Esophagus muscularis mucosa (tissue), 4 donors: ENCODE data around the gene CAPSL.

Experiments
- CTCF ChIP-seq, 3 experiments: fragments of 200-600 bp in 2 of 3; fragments of 450-650 bp in 1 of 3; sonication (generic) in 2 of 3; IDR thresholded peaks; one replicate each; pipeline ENCODE4 v1.5.1; 2017 to 2019; ENCODE audit warnings: antibody characterized with exemption in 3 of 3, mild to moderate bottlenecking in 2 of 3, moderate library complexity in 1 of 3
- EP300 ChIP-seq: sonication (generic); formaldehyde crosslinking; IDR thresholded peaks from one replicate; pipeline ENCODE4 v1.6.1; 2017; ENCODE audit warnings: antibody characterized with exemption
- POLR2A ChIP-seq: fragments of 450-650 bp; IDR thresholded peaks from one replicate; pipeline ENCODE4 v1.6.1; 2017; ENCODE audit warnings: antibody characterized with exemption, moderate library complexity, mild to moderate bottlenecking, low read depth
- POLR2AphosphoS5 ChIP-seq, 2 donors: sonication (generic); formaldehyde crosslinking; IDR thresholded peaks; one replicate each; pipeline ENCODE4 v1.6.1; 2017; ENCODE audit warnings: antibody characterized with exemption in 2 of 2

DNA sequence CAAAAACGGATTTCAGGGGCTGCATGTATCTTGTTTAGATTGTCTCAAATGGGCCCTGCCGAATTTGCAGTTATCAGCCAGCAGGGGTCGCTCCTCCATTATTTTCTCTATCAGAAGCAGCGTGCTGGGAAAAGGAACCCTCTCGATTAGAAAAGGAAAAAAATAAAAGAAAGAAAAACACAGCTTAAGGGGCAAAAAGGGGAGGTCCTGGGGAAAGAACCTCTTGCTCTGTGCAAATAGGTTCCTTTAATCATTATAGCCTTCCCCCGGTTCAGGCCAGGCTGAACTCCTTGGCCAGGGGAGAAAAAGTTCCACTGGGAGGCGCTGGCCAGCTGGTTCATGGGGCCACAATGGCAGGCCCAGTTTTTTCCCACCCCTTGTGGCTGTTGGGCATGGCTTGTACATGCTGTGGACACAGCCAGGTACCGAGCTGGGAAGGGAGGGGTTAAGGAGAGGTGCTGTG, 25.0 kb upstream of the CAPSL start:
- TF ChIP-seq POLR2A (no peak), CTCF (IDR thresholded peaks at IDR 0.05) (no peak), POLR2AphosphoS5 (IDR thresholded peaks at IDR 0.05) (no peak), EP300 (no peak)
